B cell (primary cell): ENCODE results near the gene CCND1. TPM values are rescaled to one million over a fixed set of nuclear protein-coding genes. Genes with fewer than 3 reads are reported as not detected.

ENCODE experiments used
- ATAC-seq: fragments of 200-7000 bp; cut with Tn5 transposase; one replicate; pipeline ENCODE4 v1.10.0; 2021; ENCODE audit warnings: low read depth, mild to moderate bottlenecking, moderate number of reproducible peaks, moderate library complexity
- CTCF ChIA-PET: fragments of 350-600 bp; sonication (Branson Sonifier 250); formaldehyde crosslinking; loops from one replicate; lab custom pipeline; 2021; ENCODE audit warnings: antibody characterized with exemption, inconsistent platforms; lab: Charles Lee
- POLR2A ChIA-PET: fragments of 350-600 bp; sonication (Branson Sonifier 250); formaldehyde crosslinking; loops from one replicate; lab custom pipeline; 2021; ENCODE audit warnings: antibody characterized with exemption; lab: Charles Lee
- DNase-seq: peaks from one replicate; pipeline ENCODE4 v3.0.0; 2013
- H2AFZ ChIP-seq: 2 replicates; pipeline ENCODE4 v1.6.1; 2012; ENCODE audit warnings: mild to moderate bottlenecking, low read depth, low read length; ENCODE audit not compliant: insufficient read depth, poor library complexity, severe bottlenecking
- H3K27ac ChIP-seq, 2 donors: 1 replicate in 1 of 2; 2 replicates in 1 of 2; pipeline ENCODE4 v1.5.1; 2012 to 2013; ENCODE audit warnings: low read length in 2 of 2, mild to moderate bottlenecking in 2 of 2, moderate library complexity in 1 of 2
- H3K27me3 ChIP-seq, 4 experiments: fragments of 200-600 bp in 1 of 4; sonication (generic) in 1 of 4; replicated peaks in 1 of 4; 1 replicate in 2 of 4; 2 replicates in 2 of 4; pipeline versions ENCODE4 v1.6.1 to v1.7.0; 2013 to 2016; ENCODE audit warnings: low read length in 3 of 4, mild to moderate bottlenecking in 2 of 4, mixed read lengths in 1 of 4, moderate library complexity in 1 of 4; ENCODE audit not compliant: insufficient read depth in 4 of 4, control insufficient read depth in 3 of 4; ENCODE audit errors: control extremely low read depth in 1 of 4
- H3K36me3 ChIP-seq, 2 experiments: replicated peaks in 1 of 2; 1 replicate in 1 of 2; 2 replicates in 1 of 2; pipeline versions ENCODE4 v1.6.1 to v1.7.1; 2013; ENCODE audit warnings: low read length in 1 of 2; ENCODE audit not compliant: insufficient read depth in 2 of 2, control insufficient read depth in 1 of 2; ENCODE audit errors: control extremely low read depth in 1 of 2, extremely low read depth in 1 of 2
- H3K4me1 ChIP-seq, 2 donors: fragments of 200-600 bp in 1 of 2; sonication (generic) in 1 of 2; 1 replicate in 1 of 2; 2 replicates in 1 of 2; pipeline versions ENCODE4 v1.5.1 to v1.6.1; 2013 to 2017; ENCODE audit warnings: low read length in 2 of 2; ENCODE audit not compliant: control insufficient read depth in 2 of 2, insufficient read depth in 2 of 2
- H3K4me2 ChIP-seq: replicated peaks from 2 replicates; pipeline ENCODE3; 2012; ENCODE audit warnings: mild to moderate bottlenecking, low read depth, low read length; ENCODE audit not compliant: poor library complexity, severe bottlenecking
- H3K4me3 ChIP-seq, 5 experiments: fragments of 200-600 bp in 1 of 5; sonication (generic) in 1 of 5; 1 replicate in 3 of 5; 2 replicates in 2 of 5; pipeline versions ENCODE4 v1.5.1 to v1.7.0; 2011 to 2016; ENCODE audit warnings: low read length in 4 of 5, mild to moderate bottlenecking in 4 of 5, low read depth in 2 of 5, control low read depth in 1 of 5, moderate library complexity in 1 of 5; ENCODE audit not compliant: insufficient read depth in 1 of 5; ENCODE audit errors: control extremely low read depth in 1 of 5, extremely low read depth in 1 of 5
- H3K79me2 ChIP-seq: fragments of 200-600 bp; sonication (generic); one replicate; pipeline ENCODE4 v1.6.0; 2016; ENCODE audit warnings: low read length; ENCODE audit not compliant: control insufficient read depth, insufficient read depth
- H3K9ac ChIP-seq: fragments of 200-600 bp; sonication (generic); 2 replicates; pipeline ENCODE4 v1.6.1; 2017; ENCODE audit warnings: mild to moderate bottlenecking, low read length, moderate library complexity
- H3K9me3 ChIP-seq, 3 donors: one replicate each; pipeline versions ENCODE4 v1.6.1 to v1.7.1; 2013; ENCODE audit warnings: low read length in 2 of 3; ENCODE audit not compliant: control insufficient read depth in 2 of 3, insufficient read depth in 1 of 3; ENCODE audit errors: control extremely low read depth in 1 of 3
- H4K20me1 ChIP-seq: 2 replicates; pipeline ENCODE4 v1.6.0; 2012; ENCODE audit warnings: mild to moderate bottlenecking, low read length; ENCODE audit not compliant: insufficient read depth, control insufficient read depth, poor library complexity, severe bottlenecking
- H3K27ac Mint-ChIP-seq: one replicate; pipeline ENCODE4 v1.8.0; 2021; ENCODE audit warnings: mixed read lengths
- H3K27me3 Mint-ChIP-seq: one replicate; pipeline ENCODE4 v1.8.0; 2021; ENCODE audit warnings: mixed read lengths
- H3K4me1 Mint-ChIP-seq: one replicate; pipeline ENCODE4 v1.8.0; 2021; ENCODE audit warnings: mixed read lengths
- H3K4me3 Mint-ChIP-seq: one replicate; pipeline ENCODE4 v1.8.0; 2021; ENCODE audit warnings: mixed read lengths
- H3K9me3 Mint-ChIP-seq: one replicate; pipeline ENCODE4 v1.8.0; 2022; ENCODE audit warnings: mixed read lengths; ENCODE audit not compliant: insufficient read depth
- CTCF ChIP-seq: fragments of 200-600 bp; IDR thresholded peaks from one replicate; pipeline ENCODE4 v1.8.0; 2022; ENCODE audit warnings: antibody characterized with exemption, mild to moderate bottlenecking
- EZH2 ChIP-seq: IDR thresholded peaks from 2 replicates; pipeline ENCODE4 v1.6.1; 2012; ENCODE audit warnings: borderline replicate concordance, low read depth, mild to moderate bottlenecking, moderate library complexity, low read length; ENCODE audit not compliant: insufficient read depth, poor library complexity, severe bottlenecking
- WGBS: methylation state at CpG from one replicate; pipeline ENCODE4 v1.1.5; 2013; ENCODE audit warnings: missing lambda C conversion rate; ENCODE audit not compliant: insufficient coverage; 5-methylcytosine and 5-hydroxymethylcytosine counted together
- intact Hi-C: fragments of 100-400 bp; cut with micrococcal nuclease; formaldehyde crosslinking; loops from one replicate; pipeline ENCODE4 v1.10.0; 2022
- polyA plus RNA-seq: library from polyadenylated mRNA; depleted of rRNA; stranded (reverse); fragments of >200 nt; gene quantifications from 2 replicates; pipeline ENCODE4 v1.2.3, GENCODE V29; 2012
- total RNA-seq, 2 donors: library from RNA; stranded (reverse); fragments of 120-200 nt in 1 of 2; gene quantifications; 1 replicate in 1 of 2; 2 replicates in 1 of 2; pipeline versions ENCODE4 v1.2.3 to v1.2.4, GENCODE V29; 2013 to 2022

The CCND1 gene
- total and polyA plus RNA-seq, 2 donors (not counting 1 experiment from before 2014, with no cell fraction given): 4.9 to 8.8 TPM

GRCh38 chr11:69671734-69672465, 30.9 kb downstream of the CCND1 start:
- Mint-ChIP-seq H3K27ac (no peak overlapping the region), H3K9me3 (no peaks in the 10 kb centered on the region), H3K4me1 (peaks cover 35% of the 10 kb centered on the region), H3K27me3 (peaks cover 6% of the 10 kb centered on the region), H3K4me3 (no peak overlapping the region)
- POLR2A ChIA-PET: no interaction called here
- H3K9me3 ChIP-seq: no peaks in the 10 kb centered on the region
- H3K4me2 ChIP-seq: no peak overlapping the region
- H3K4me3 ChIP-seq: no peak overlapping the region
- peaks cover 0 to 3% (median 0%) of the 10 kb centered on the region in 4 experiments for H3K27me3 ChIP-seq
- DNase-seq (no peak), ATAC-seq (no peak)
- H3K27ac ChIP-seq: no peak overlapping the region
- CTCF ChIA-PET: interaction anchor here (1.2 to 4.3 kb wide), 3 partner anchors 33 to 571 kb away, joined by 3 to 21 read pairs (median 8); no protein-coding TSS in a partner anchor
- H3K36me3 ChIP-seq: peaks cover 0 to 38% of the 10 kb centered on the region in 2 experiments
- no peak overlapping the region for H2AFZ ChIP-seq
- H3K4me1 ChIP-seq: peaks cover 20 to 26% of the 10 kb centered on the region in 2 donors
- H3K9ac ChIP-seq: no peak overlapping the region
- 89% methylated on average over 7 of the region's 10 CpGs for WGBS
- no peak for TF ChIP-seq CTCF
- no peak for TF ChIP-seq EZH2
- H4K20me1 ChIP-seq: peaks cover 35% of the 10 kb centered on the region
- intact Hi-C loops: loop anchor here (10.0 kb wide), 2 partner anchors 377 to 767 kb away; partner anchors contain the start of genes IGHMBP2, MRPL21 and MYEOV
- H3K79me2 ChIP-seq: peaks cover 26% of the 10 kb centered on the region
